AG10803 (cell line): Measurements from ENCODE around the gene PKP4.
A peak's percentile ranks its signal among the peaks of the same experiment; 100 is the strongest.

Experiments used
- DNase-seq: peaks from one replicate; pipeline ENCODE4 v3.0.0; 2010; ENCODE audit warnings: low read depth
- H3K4me3 ChIP-seq: 2 replicates; pipeline ENCODE4 v1.5.1; 2011; ENCODE audit warnings: mild to moderate bottlenecking, low read length, control low read depth
- CTCF ChIP-seq: conservative IDR thresholded peaks from 2 replicates; pipeline ENCODE4 v1.5.1; 2011; ENCODE audit warnings: mild to moderate bottlenecking, low read length, control low read depth, inconsistent platforms

PKP4 gene

GRCh38 chr2:158722266-158723105 lies 265.7 kb downstream of the PKP4 start:
- H3K4me3 ChIP-seq, result no peak overlapping the region
- TF ChIP-seq CTCF, result no peak
- DNase-seq, result no peak

- no peak for DNase-seq
- no peak overlapping the region for H3K4me3 ChIP-seq
Measured at GRCh38 chr2:158723181-158723838, 266.6 kb downstream of the PKP4 start.

GRCh38 chr2:158723921-158724802 lies 267.4 kb downstream of the PKP4 start:
- DNase-seq, result no peak
- TF ChIP-seq CTCF, result 0 out of 2 replicates have a peak, but pooled peaks have one; percentile 12
- no peak overlapping the region for H3K4me3 ChIP-seq

More at GRCh38 chr2:158723181-158723838, 266.6 kb downstream of the PKP4 start:
- no peak for TF ChIP-seq CTCF

GRCh38 chr2:158724803-158725381 lies 268.1 kb downstream of the PKP4 start:
- no peak overlapping the region for H3K4me3 ChIP-seq
- TF ChIP-seq CTCF, result no peak
- DNase-seq, result no peak

GRCh38 chr2:158725441-158725891 lies 268.7 kb downstream of the PKP4 start:
- no peak for DNase-seq
- no peak overlapping the region for H3K4me3 ChIP-seq
- TF ChIP-seq CTCF, result no peak

GRCh38 chr2:158726911-158727592 lies 270.3 kb downstream of the PKP4 start:
- TF ChIP-seq CTCF, result no peak
- DNase-seq, result peak; percentile 19
- no peak overlapping the region for H3K4me3 ChIP-seq
